Measurements from ENCODE around the gene E2F4.

Gene E2F4

DNA sequence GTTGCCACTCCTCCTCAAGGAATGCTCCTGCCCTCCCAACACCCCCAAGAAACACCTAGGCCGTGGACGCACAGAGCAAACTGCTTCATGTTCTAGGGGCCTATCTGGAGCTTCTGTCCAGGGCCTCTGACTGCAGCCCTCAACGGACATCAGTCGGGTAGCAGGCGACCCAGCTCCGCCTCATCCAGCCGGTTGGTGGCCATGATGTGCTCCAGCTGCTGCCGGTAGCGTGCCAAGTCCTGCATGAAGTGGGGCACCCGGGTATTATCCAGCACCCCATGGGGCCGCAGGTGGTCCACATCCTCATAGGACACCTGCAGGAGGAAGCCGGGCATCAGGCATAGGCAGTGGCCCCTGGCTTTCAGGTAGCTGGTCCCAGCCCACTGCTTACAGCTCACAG is 15.3 kb upstream of the E2F4 start:
- DNase-seq, result no peak

DNA sequence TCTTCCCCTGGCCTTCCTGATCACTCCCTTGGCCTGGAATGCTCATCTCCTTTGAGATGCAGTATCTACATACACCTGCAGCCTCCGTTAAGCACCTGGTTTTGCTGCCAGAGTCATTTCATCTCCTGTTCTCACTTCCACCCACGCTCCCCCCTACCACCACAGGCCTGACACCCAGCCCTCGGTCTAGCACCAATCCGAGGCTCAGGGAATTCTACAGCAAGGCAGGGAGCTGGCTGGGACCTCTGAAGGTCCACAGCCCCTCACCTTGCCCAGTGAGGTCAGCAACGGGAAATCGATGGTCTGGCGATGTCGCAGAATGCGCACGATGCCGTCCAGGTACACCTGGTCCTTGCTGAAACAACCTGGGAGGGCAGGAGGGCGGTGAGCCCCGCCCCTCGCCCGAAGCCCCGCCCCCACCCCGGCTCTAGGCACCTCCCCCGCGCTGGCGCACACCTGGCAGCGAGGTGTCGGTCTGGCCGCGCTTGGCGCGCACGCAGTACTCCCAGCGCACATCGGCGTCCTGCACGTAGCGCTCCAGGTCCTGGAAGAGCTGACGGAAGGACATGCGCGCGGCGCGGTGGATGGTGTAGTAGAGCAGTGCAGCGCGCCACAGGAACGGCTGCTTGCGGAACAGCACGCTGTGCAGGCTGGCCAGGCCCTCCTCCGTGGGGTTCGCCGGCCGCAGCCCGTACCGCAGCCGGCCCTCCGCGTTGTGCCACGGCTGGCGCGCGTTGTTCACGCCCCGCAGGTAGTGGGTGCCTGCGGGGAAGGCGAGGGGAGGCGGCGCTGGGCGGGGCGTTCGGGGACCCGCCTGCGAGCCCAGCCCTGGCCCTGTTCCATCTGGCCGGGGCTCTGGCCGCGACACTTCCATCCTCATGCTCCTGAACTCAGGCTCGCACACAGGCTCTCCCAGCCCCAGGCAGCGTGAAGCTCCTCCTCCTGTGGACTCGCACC is 13.9 kb upstream of the E2F4 start:
- DNase-seq, result no peak

DNA sequence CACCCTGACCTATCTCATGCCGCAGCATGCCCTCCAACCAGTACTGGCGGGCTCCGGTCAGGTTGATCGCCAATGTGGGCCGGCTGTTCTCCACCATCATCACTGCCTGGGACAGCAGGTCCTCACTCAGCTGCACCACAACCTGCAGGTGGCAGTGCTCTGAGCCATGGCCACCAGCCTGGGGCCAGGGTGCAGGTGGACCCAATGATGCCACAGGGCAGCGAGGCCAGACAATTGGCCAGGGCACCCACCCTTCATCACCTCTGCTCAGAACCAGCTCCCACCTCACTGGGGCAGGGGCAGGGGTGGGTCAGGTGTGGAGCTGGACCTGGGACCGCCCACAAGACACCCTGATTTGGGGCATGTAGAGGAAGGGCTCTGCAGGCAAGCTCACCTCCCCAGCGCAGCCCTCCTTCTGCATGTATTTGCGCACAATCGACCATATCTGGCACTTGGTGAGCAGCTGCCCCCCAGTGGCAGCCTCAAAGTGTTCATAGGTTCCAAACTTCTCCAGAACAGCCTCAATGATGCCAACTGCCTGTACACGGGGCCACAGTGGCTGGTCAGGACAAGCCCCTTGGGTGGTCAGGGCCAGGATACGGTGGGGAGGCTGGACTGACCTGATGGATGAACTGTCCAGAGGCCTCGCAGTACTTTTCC is 12.4 kb upstream of the E2F4 start:
- DNase-seq, result no peak

DNA sequence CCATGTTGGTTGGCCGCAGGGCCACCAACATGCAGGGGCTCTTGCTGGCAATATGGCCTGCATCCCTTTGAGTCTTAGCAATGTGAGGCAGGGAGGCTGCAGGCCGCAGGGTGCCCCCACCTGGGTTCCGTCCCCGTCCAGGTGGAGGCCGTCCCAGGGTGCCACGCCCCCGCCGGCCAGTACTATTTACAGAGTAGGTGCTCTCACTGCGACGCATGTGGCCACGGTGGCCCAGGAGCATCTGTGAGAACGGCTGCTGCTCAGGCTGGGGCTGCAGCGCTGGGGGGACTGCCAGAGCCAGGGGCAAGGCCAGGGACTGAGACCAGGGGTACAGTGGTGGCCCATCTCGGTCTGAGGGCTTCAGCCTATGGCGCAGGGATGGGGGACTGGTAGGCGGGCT is 11.8 kb upstream of the E2F4 start:
- no peak for DNase-seq

DNA sequence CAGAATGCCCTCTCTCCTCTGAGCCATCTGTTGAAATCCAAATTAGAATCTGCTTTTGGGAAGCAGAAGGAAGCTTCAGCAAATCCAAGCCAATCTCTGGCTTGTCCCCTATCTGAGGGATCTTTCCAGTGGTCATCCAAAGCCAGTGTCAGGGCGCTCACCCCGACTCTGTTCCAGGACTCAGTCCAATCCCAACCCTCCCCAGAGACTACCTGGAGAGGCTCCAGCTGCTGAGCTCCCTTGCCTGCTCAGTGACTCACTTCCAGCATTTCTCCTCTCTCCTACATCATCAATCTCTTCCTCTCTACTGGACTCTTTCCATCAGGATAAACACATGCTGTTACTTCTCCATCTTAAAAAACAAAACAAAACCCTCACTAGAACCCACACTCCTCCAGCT is 10.6 kb upstream of the E2F4 start:
- no peak for DNase-seq

DNA sequence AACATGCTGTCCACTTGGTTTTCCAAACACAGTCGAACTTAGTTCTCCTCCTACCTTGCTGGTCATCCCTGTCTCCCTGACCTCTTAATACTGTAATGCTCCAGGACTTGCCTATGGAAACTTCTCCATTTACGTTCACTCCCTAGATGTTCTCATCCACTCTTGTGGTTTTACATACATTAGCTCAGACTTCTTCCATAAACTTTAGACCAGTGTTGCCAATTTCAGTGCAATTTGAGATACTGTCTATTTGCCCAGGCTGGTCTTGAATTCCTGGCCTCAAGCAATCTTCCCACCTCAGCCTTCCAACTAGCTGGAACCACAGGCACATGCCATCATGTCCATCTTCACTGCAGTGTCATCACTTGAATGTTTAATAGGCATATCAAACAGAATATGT is 9.7 kb upstream of the E2F4 start:
- no peak for DNase-seq

DNA sequence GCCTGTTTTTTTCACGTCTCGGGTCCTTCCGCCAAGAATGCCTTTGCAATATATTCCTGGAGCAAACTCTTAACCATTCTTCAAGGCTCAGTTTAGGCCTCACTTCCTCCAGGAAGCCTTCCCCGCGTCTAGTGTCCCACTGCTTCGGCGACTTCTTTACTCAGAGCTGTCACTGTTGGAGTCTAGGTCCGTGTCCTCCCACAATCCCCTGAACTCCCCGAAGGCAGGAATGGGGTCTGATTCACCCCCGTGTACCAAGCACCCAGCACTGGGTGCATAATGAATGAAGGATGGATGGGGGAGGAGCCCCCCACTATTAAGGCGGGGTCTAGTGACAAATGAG is 8.7 kb upstream of the E2F4 start:
- DNase-seq, result no peak

DNA sequence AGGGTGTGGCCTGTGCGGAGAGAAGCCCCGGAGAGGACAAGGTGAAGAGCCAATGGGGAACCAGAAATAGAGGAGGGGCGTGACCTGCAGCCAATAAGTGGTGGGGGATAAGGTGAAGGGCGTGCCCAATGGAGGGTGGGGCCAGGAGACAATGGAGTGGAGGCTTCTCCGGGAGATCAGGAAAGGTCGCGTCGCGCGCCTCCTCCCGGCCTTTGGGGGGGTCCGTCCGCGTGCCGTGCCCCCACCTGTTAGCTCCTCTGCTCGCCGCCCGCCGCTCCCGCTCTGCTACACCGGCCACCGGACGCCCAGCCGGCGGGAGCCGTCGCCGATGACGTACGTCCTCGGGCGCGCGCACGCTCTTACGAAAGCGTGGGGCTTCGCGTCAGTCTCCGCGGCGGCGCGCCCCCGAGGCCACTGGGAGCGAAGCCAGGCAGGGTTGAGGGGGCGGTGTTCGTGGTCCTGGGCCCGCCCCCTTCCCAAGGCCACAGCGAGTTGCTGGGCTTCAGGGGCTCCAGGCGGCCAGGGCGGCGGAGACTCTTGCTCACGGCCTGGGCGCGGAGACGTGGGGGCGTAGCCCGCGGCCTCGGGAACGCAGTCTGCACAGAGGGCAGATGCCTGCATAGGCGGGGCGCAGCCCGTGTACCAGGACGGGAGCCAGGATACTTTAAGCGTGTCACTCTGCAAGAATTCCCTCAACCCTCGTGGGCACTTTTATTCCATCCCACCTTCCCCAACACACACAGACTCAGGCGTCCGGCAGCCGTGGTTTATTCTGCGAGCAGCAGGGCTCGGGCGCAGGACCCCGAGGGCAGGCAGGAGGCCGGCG is 8.1 kb upstream of the E2F4 start, which contains the start of gene MATCAP1:
TSS of gene MATCAP1 (minus strand) at position 337 of the 826 bp plus-strand sequence. CDS start 3,353 bp downstream, outside the sequence.
- peak; percentile 84 to 88 for DNase-seq

DNA sequence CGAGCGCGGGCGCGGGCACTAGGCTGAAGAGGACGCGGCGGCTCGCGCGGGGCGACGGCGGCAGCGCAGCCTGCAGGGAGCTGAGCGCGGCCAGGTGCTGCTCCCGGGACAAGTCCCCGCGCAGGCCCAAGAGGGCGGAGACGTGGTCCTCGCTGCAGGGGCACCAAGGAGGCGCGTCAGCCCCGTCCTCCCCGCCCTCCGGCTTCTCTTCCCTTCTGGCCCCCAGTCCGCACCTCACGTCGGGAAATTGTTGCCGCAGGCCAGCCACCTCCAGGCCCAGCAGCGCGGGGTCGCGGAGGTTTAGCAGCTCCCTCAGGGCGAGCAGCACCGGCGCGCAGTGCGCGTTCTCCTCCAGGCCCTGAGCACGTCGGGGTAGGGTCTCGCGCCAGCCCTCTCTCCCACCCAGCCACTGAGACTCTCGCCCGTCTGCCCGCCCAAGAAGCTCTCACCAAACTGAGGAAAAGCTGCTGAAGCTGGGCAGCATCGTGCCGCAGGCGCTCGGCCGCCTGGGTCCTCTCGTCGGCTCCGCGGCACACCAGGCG is 7.4 kb upstream of the E2F4 start:
- DNase-seq, result no peak

DNA sequence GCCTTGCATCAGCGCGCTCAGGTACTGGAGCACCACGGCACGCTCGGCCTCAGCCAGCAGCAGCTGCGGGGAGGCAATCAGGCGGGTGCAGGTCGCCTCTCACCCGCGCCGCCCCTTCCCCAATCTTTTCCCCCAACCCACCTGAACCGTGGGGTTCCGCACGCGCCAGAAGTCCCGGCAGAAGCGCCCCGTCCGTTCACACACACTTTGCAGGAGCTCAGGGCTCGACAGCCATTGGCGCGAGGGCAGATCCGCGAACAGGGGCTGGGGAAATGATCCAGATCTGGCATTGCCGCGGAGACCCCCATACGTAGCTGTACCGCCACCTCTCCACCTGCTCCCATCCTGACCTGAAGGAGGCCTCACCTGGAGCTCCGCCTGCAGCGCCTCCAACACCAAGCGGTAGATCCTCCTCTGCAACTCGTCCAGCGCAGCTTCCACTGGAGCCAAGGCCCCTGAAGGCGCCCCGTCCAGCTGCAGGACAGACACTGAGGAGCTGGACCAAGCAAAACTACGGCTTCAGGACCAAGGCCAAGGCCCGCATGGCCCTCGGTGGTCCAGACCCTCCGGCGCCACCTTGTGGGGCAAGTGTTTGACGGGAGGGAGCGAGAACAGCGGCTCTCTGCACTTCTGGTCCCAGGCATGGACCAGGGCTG is 6.8 kb upstream of the E2F4 start:
- peak; percentile 88 to 89 for DNase-seq

DNA sequence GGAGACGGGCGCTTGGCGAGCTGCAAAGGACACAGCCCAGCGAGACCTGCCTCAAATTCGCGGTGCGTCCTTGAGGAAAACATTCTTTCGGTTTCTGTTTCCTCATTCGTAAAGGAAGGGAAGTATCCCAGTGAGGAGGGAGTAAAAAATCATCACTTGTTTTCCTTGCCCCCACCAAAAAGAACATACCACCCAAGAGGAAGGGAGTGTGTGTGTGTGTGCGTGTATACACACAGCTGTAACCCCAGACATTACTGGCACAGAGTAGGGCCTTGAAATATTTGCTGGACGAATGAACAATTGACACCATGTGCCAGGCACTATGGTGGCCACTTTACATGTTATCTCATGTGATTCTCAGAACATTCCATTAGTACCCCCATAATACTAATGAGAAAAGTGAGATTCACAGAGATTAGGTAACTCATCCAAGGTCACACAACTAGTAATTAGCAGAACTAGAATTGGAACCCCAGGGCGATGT is 6.3 kb upstream of the E2F4 start:
- no peak for DNase-seq

DNA sequence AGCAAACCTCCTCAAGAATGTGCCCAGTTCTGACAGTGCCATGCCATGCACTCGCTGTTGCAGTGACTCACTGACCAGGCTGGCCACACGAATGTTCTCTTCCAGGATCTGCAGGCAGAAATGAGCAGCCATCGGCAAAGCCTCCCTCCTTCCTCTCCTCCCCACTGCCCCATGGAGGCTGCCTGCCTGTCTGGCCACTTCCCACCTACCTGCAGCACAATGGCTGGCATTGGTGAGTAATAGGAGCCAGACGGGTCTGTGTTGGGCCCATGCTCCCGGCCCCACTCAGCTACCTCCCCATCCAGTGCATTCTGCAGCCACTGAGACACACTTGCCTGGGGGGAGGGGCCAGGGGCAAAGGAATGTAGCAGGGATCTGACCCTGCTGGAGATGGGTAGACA is 5.4 kb upstream of the E2F4 start:
- no peak for DNase-seq

DNA sequence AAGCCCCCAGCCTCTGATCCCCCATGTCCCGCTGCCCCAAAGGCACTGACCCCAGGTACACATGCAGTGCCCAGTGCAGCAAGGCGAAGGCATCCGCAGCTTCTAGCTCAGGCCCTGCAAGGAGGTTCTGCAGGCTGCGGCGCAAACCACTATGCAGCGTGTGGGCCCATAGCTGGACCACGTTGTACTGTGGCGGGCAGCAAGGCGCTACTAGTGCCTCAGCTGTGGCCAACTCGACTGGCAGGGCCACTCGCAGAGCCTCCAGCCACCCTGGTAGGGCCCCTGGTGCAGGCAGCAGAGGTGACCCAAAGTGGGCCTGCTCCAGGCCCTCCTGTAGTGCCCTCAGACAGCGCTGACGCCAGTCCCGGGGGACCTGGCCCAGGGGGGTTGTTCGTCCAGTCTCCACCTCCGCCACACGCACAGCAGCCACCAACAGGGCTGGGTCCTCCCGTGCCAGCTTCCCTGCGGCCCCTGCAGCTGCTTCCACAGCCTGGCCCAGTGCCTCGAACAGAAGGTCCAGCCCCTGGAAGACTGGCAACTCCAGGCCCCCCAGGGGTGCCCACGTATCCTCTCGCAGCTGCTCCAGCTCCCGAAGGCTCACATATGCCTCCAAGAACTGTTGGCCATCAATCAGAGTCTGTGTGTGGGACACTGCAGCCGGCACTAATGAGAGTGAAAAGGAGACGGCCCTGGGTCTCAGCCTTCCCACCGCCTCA is 4.6 kb upstream of the E2F4 start:
- DNase-seq, result no peak

DNA sequence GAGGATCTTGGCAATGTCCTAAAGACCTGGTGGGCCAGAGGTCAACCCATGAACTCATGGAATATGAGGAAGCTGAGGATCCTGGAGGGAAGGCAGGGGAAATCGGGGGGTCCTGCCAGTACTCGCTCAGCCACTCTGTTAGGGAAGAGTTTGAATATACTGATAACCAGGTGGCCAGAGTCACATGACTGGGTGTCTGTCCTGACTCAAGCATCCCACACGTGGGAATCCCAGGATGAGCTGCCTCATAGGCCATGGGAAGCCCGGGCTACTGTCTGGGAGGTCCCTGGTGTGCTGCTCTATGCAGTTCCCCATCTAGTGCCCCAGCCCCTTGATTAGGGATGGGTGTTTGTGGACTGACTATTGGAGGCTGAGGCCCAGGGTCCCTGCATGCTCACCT is 3.6 kb upstream of the E2F4 start:
- DNase-seq, result no peak

DNA sequence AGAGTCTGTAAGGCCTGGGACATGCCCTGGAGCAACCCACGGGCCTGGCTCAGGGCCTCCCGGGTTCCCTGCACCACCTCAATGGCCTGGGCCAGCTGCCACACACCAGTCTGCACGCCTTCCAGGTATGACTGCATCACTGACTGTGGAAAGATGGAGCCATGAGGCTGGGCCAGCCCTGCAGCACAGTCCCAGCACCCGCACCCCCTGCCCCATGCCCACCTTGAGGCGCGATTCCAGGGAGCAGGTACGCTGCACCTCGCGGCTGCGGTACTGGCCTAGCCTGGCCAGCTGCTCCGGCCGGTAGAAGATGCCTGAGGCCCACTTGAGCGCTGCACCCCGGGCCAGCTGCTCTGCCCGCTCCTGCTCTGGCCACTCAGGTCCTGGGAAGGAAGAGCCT is 3.2 kb upstream of the E2F4 start:
- no peak for DNase-seq

DNA sequence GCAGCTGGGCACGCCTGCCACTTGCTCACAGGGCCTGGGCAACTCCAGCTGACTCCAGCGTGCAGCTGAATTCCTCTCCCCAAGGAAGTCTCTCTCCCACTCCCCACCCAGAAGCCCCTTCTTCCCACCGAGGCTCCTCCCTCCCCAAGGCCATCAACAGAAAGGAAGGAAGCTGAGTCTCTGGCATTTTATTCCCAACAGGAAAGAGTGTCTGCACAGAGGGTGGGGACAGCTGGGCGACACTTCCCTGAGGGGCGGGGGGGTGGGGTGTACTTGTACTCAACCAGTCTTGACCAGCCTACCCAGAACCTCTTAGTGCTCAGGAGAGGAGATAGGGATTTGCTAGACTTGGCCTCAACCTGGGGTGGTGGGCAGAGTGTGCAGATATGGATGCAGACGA is 1.9 kb upstream of the E2F4 start, which contains the start of gene EXOC3L1:
TSS of gene EXOC3L1 (minus strand) at position 96 of the 400 bp plus-strand sequence. CDS start 460 bp downstream, outside the sequence.
- DNase-seq, result no peak

DNA sequence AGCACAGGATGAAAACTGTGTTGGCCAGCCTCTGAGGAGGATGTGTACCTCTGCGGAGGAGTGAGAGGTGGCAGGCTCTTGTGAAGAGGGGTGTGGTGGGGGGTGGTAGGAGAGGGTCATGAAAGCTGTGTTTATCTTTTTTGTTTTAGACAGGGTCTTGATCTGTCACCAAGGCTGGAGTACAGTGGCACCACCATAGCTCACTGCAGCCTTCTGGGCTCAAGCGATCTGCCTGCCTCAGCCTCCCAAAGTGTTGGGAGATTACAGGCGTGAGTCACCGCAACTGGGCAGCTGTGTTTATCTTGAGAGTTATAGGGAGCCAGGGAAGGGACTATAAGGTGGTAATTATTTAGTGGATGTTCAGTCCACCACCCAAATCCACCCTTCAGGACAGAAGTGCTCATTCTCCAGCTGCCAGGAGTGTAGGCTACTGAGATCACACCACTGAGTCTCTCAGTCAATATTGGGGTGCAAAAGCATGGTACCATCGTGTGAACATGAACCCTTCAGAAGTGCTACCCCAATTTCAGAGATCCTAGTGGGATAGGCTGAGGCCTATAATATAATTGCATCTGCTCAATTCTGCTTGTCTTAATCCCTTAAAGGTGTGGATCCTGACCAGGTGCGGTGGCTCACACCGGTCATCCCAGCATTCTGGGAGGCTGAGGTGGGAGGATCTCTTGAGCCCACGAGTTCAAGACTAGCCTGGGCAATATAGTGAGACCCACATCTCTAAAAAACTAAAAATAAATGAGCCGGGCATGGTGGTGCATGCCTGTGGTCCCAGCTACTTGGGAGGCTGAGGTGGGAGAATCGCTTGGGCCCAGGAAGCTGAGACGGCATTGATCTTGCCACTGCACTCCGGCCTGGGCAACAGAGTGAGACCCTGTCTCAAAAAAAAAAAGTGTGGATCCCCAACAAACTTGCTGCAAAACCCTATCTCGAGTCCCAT is 1.2 kb upstream of the E2F4 start:
- no peak for DNase-seq

DNA sequence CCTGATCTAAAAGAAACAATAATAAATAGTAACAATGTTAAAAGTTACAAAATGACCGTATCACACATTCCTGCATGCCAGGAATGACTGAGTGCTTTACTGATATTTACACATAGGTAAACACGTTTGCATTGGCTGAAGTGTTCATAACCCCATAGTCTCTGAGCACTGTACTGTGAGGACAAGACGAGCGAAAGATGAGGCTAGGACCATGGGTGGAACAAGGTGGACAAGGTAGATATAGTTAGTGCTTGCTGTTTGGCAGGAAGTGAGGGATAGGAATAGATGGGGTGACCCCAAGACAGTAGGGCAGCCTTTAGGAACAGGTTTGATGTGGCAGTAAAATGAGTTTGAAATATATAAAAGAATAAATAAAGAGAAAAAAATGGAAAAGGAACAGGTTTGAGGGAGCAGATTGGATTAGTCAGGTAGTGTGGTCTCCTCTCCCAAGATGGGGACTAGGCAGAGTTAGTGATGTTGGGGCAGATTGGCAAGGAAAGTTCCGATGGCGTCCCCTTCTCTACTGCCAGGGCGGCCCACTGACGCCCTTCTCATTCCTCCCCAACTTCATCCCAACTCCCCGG is 452 bp upstream of the E2F4 start:
- DNase-seq, result no peak

DNA sequence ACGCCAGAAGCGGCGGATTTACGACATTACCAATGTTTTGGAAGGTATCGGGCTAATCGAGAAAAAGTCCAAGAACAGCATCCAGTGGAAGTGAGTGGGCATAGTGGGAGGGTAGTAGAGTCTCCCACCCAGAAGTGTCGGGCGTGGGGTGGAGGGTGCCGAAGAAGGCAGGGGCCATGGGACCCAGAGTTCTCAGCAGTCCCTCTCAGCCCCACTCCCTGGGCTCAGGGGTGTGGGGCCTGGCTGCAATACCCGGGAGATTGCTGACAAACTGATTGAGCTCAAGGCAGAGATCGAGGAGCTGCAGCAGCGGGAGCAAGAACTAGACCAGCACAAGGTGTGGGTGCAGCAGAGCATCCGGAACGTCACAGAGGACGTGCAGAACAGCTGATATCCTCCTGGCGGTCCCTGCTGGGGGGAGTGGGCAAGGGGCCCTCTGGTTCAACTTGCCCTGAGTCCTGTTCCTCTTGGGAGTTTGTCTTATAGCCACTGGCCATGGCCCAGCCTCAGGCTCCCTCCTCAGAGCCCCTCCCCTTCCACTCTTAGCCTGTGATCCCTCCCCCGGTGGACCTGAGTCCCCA is 916 bp downstream of the E2F4 start:
- DNase-seq, result no peak

DNA sequence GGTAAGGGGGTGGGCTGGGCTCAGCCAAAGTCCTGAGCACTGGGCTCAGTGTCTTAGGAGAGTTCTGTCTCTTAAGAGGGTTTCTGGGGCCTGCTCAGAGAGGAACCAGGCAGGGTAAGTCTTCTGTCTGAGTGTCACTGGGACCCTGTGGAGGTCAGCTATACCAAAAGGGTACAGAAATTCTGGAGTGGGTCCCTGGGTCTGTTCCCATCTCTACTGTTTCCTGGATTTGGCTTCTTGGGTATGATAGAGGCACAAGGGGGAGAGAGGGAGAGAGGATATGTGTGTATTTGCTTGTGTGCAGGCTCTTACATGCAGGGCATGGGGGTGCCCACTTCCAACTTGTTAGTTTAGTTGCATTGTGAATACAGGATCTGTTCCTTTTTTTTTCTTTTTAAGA is 1.6 kb downstream of the E2F4 start:
- no peak for DNase-seq

Data from stimulated activated CD4-positive, alpha-beta T cell treated with anti-CD3 and anti-CD28 coated beads, Interleukin-2, amount 100 ng/mL, for 48 hours (primary cell).